Activated gamma-delta T cell (primary cell): Measurements from ENCODE around the gene TECPR2.

ENCODE experiments used
- DNase-seq: peaks from one replicate; lab custom pipeline; 2025; lab: John Stamatoyannopoulos, UW

The TECPR2 gene

GRCh38 chr14:102375119-102375518 lies 12.4 kb downstream of the TECPR2 start:
- DNase-seq, result no peak

- DNase-seq, result no peak
Observed at GRCh38 chr14:102377696-102378095, 15.0 kb downstream of the TECPR2 start.

- DNase-seq, result no peak
Observed at GRCh38 chr14:102378830-102379229, 16.1 kb downstream of the TECPR2 start.

- no peak for DNase-seq
Observed at GRCh38 chr14:102387086-102387485, 24.3 kb downstream of the TECPR2 start.

- DNase-seq, result no peak
Observed at GRCh38 chr14:102389246-102389645, 26.5 kb downstream of the TECPR2 start.

GRCh38 chr14:102390064-102390855 lies 27.5 kb downstream of the TECPR2 start:
- DNase-seq, result no peak

- DNase-seq, result no peak
Observed at GRCh38 chr14:102392506-102392905, 29.8 kb downstream of the TECPR2 start.

- no peak for DNase-seq
Observed at GRCh38 chr14:102394717-102395375, 32.1 kb downstream of the TECPR2 start.

- DNase-seq, result no peak
Observed at GRCh38 chr14:102396521-102396920, 33.8 kb downstream of the TECPR2 start.

- no peak for DNase-seq
Observed at GRCh38 chr14:102403028-102403427, 40.3 kb downstream of the TECPR2 start.

GRCh38 chr14:102407258-102407657 lies 44.5 kb downstream of the TECPR2 start:
- no peak for DNase-seq

GRCh38 chr14:102408724-102409123 lies 46.0 kb downstream of the TECPR2 start:
- DNase-seq, result no peak

GRCh38 chr14:102415671-102416070 lies 52.9 kb downstream of the TECPR2 start:
- no peak for DNase-seq

- no peak for DNase-seq
Observed at GRCh38 chr14:102417001-102417431, 54.3 kb downstream of the TECPR2 start.

GRCh38 chr14:102417646-102418045 lies 54.9 kb downstream of the TECPR2 start:
- no peak for DNase-seq

- DNase-seq, result no peak
Observed at GRCh38 chr14:102418169-102418852, 55.6 kb downstream of the TECPR2 start.

GRCh38 chr14:102418853-102419240 lies 56.1 kb downstream of the TECPR2 start:
- no peak for DNase-seq

- DNase-seq, result no peak
Observed at GRCh38 chr14:102419276-102419675, 56.5 kb downstream of the TECPR2 start.

- no peak for DNase-seq
Observed at GRCh38 chr14:102419716-102420115, 57.0 kb downstream of the TECPR2 start.

GRCh38 chr14:102421411-102422057 lies 58.8 kb downstream of the TECPR2 start:
- DNase-seq, result no peak

- no peak for DNase-seq
Observed at GRCh38 chr14:102424520-102424919, 61.8 kb downstream of the TECPR2 start.

- no peak for DNase-seq
Observed at GRCh38 chr14:102424923-102425322, 62.2 kb downstream of the TECPR2 start.
